ENCODE data around the gene HOXC4. TPM values are rescaled to one million over a fixed set of nuclear protein-coding genes. Genes with fewer than 3 reads are reported as not detected.
"Not testable (repeated sequence)": the region's sequence is repeated elsewhere in the genome, so short reads cannot be mapped to it uniquely, and the experiment has no call there.

HOXC4 gene
- total RNA-seq, 2 experiments from 2014 or later: 0.56 to 1.0 TPM

- H3K27ac Mint-ChIP-seq: no peak overlapping the region
- H3K27me3 Mint-ChIP-seq: peaks cover 41% of the 10 kb centered on the region
- no peaks in the 10 kb centered on the region for H3K9me3 Mint-ChIP-seq
- H3K4me3 Mint-ChIP-seq: no peak overlapping the region
- DNase-seq: no peak
- H3K4me1 Mint-ChIP-seq: no peaks in the 10 kb centered on the region
- H3K36me3 Mint-ChIP-seq: no peaks in the 10 kb centered on the region
Measured at GRCh38 chr12:54068418-54069070, 14.9 kb downstream of the HOXC4 start.

GRCh38 chr12:54071942-54072341 lies 18.3 kb downstream of the HOXC4 start:
- no peaks in the 10 kb centered on the region for H3K36me3 Mint-ChIP-seq
- H3K27me3 Mint-ChIP-seq: peaks cover 20% of the 10 kb centered on the region
- H3K4me1 Mint-ChIP-seq: no peaks in the 10 kb centered on the region
- no peaks in the 10 kb centered on the region for H3K9me3 Mint-ChIP-seq
- no peak overlapping the region for H3K27ac Mint-ChIP-seq
- H3K4me3 Mint-ChIP-seq: no peak overlapping the region
- DNase-seq: no peak

GRCh38 chr12:54074308-54074707 lies 20.7 kb downstream of the HOXC4 start:
- no peak overlapping the region for H3K4me3 Mint-ChIP-seq
- no peaks in the 10 kb centered on the region for H3K36me3 Mint-ChIP-seq
- no peaks in the 10 kb centered on the region for H3K4me1 Mint-ChIP-seq
- no peaks in the 10 kb centered on the region for H3K9me3 Mint-ChIP-seq
- H3K27me3 Mint-ChIP-seq: peaks cover 17% of the 10 kb centered on the region
- no peak for DNase-seq
- no peak overlapping the region for H3K27ac Mint-ChIP-seq

GRCh38 chr12:54075409-54075808 lies 21.8 kb downstream of the HOXC4 start:
- H3K4me1 Mint-ChIP-seq: peaks cover 2% of the 10 kb centered on the region
- no peaks in the 10 kb centered on the region for H3K9me3 Mint-ChIP-seq

GRCh38 chr12:54075974-54076373 lies 22.3 kb downstream of the HOXC4 start:
- Mint-ChIP-seq H3K27ac (no peak overlapping the region), H3K4me3 (no peak overlapping the region), H3K27me3 (peaks cover 8% of the 10 kb centered on the region), H3K36me3 (no peaks in the 10 kb centered on the region), H3K9me3 (no peaks in the 10 kb centered on the region), H3K4me1 (peaks cover 3% of the 10 kb centered on the region)
- no peak for DNase-seq

More at GRCh38 chr12:54075409-54075808, 21.8 kb downstream of the HOXC4 start:
- no peak overlapping the region for H3K4me3 Mint-ChIP-seq
- H3K36me3 Mint-ChIP-seq: no peaks in the 10 kb centered on the region
- H3K27me3 Mint-ChIP-seq: peaks cover 11% of the 10 kb centered on the region
- no peak for DNase-seq
- no peak overlapping the region for H3K27ac Mint-ChIP-seq

GRCh38 chr12:54077843-54078242 lies 24.2 kb downstream of the HOXC4 start:
- not testable (repeated sequence) for H3K36me3 Mint-ChIP-seq, DNase-seq, H3K27ac Mint-ChIP-seq, H3K27me3 Mint-ChIP-seq, H3K4me3 Mint-ChIP-seq, H3K9me3 Mint-ChIP-seq
- peaks cover 14% of the 10 kb centered on the region for H3K4me1 Mint-ChIP-seq

- H3K4me3 Mint-ChIP-seq, H3K27me3 Mint-ChIP-seq, H3K36me3 Mint-ChIP-seq, DNase-seq, H3K9me3 Mint-ChIP-seq, H3K27ac Mint-ChIP-seq: not testable (repeated sequence)
- H3K4me1 Mint-ChIP-seq: peaks cover 19% of the 10 kb centered on the region
Measured at GRCh38 chr12:54079115-54079514, 25.5 kb downstream of the HOXC4 start.

- H3K9me3 Mint-ChIP-seq, DNase-seq, H3K4me3 Mint-ChIP-seq, H3K27me3 Mint-ChIP-seq, H3K36me3 Mint-ChIP-seq, H3K27ac Mint-ChIP-seq: not testable (repeated sequence)
- H3K4me1 Mint-ChIP-seq: peaks cover 19% of the 10 kb centered on the region
Measured at GRCh38 chr12:54080008-54080924, 26.6 kb downstream of the HOXC4 start.

GRCh38 chr12:54081053-54081514 lies 27.4 kb downstream of the HOXC4 start:
- not testable (repeated sequence) for H3K9me3 Mint-ChIP-seq, H3K36me3 Mint-ChIP-seq, H3K27me3 Mint-ChIP-seq
- Mint-ChIP-seq H3K27ac (peak overlapping the region; percentile 93), H3K4me1 (peaks cover 19% of the 10 kb centered on the region), H3K4me3 (peak overlapping the region; percentile 83)
- DNase-seq: peak; percentile 29

GRCh38 chr12:54081581-54082396 lies 28.2 kb downstream of the HOXC4 start:
- H3K4me3 Mint-ChIP-seq: peak overlapping the region; percentile 83
- H3K36me3 Mint-ChIP-seq, H3K27me3 Mint-ChIP-seq, H3K9me3 Mint-ChIP-seq: not testable (repeated sequence)
- peaks cover 19% of the 10 kb centered on the region for H3K4me1 Mint-ChIP-seq
- peak overlapping the region; percentile 93 for H3K27ac Mint-ChIP-seq
- DNase-seq: peak; percentile 48

- no peaks in the 10 kb centered on the region for H3K9me3 Mint-ChIP-seq
- peak overlapping the region; percentile 93 for H3K27ac Mint-ChIP-seq
- no peaks in the 10 kb centered on the region for H3K36me3 Mint-ChIP-seq
- peak; percentile 32 for DNase-seq
- H3K4me3 Mint-ChIP-seq: peak overlapping the region; percentile 83
- peaks cover 19% of the 10 kb centered on the region for H3K4me1 Mint-ChIP-seq
- peaks cover 5% of the 10 kb centered on the region for H3K27me3 Mint-ChIP-seq
Measured at GRCh38 chr12:54082397-54082892, 28.8 kb downstream of the HOXC4 start.

GRCh38 chr12:54088011-54088410 lies 34.4 kb downstream of the HOXC4 start:
- H3K4me1 Mint-ChIP-seq, H3K27ac Mint-ChIP-seq, DNase-seq, H3K4me3 Mint-ChIP-seq, H3K36me3 Mint-ChIP-seq, H3K9me3 Mint-ChIP-seq: not testable (repeated sequence)
- peaks cover 39% of the 10 kb centered on the region for H3K27me3 Mint-ChIP-seq

GRCh38 chr12:54089465-54089864 lies 35.8 kb downstream of the HOXC4 start:
- not testable (repeated sequence) for H3K9me3 Mint-ChIP-seq

GRCh38 chr12:54090312-54090711 lies 36.7 kb downstream of the HOXC4 start:
- H3K27me3 Mint-ChIP-seq: peaks cover 39% of the 10 kb centered on the region
- peak; percentile 9 for DNase-seq
- not testable (repeated sequence) for H3K4me1 Mint-ChIP-seq, H3K36me3 Mint-ChIP-seq, H3K9me3 Mint-ChIP-seq, H3K27ac Mint-ChIP-seq
- peak overlapping the region; percentile 47 for H3K4me3 Mint-ChIP-seq

More at GRCh38 chr12:54089465-54089864, 35.8 kb downstream of the HOXC4 start:
- not testable (repeated sequence) for H3K4me3 Mint-ChIP-seq, H3K36me3 Mint-ChIP-seq, H3K27ac Mint-ChIP-seq, DNase-seq, H3K4me1 Mint-ChIP-seq
- H3K27me3 Mint-ChIP-seq: peaks cover 39% of the 10 kb centered on the region

- not testable (repeated sequence) for H3K27ac Mint-ChIP-seq, DNase-seq, H3K4me3 Mint-ChIP-seq, H3K9me3 Mint-ChIP-seq, H3K4me1 Mint-ChIP-seq, H3K36me3 Mint-ChIP-seq
- peaks cover 38% of the 10 kb centered on the region for H3K27me3 Mint-ChIP-seq
Measured at GRCh38 chr12:54092943-54093342, 39.3 kb downstream of the HOXC4 start.
